SK-N-SH (cell line): ENCODE measurements around the gene LCP2. TPM values are rescaled to one million over a fixed set of nuclear protein-coding genes. Genes with fewer than 3 reads are reported as not detected.
A peak's percentile ranks its signal among the peaks of the same experiment; 100 is the strongest.

Source experiments
- CTCF ChIA-PET: fragments of 300-600, 350-600 bp; formaldehyde crosslinking; extraction: SDS; loops from one replicate; lab custom pipeline; 2021; lab: Yijun Ruan, JAX
- POLR2A ChIA-PET: fragments of 350-600 bp; sonication (Branson Sonifier 250); formaldehyde crosslinking; extraction: SDS; loops from one replicate; lab custom pipeline; 2020; ENCODE audit warnings: antibody characterized with exemption, inconsistent platforms; lab: Yijun Ruan, JAX
- DNase-seq: peaks from one replicate; pipeline ENCODE4 v3.0.0; 2012
- H2AFZ ChIP-seq: fragments of 200-600 bp; sonication (generic); 2 replicates; pipeline ENCODE4 v1.8.1; 2016; ENCODE audit warnings: antibody characterized with exemption, mild to moderate bottlenecking, low read depth
- H3F3A ChIP-seq: fragments of 200-600 bp; sonication (generic); replicated peaks from 2 replicates; pipeline ENCODE3; 2016; ENCODE audit warnings: antibody characterized with exemption, mild to moderate bottlenecking; ENCODE audit not compliant: insufficient read depth
- H3K27ac ChIP-seq, 2 experiments: fragments of 200-500 bp in 1 of 2; fragments of 200-600 bp in 1 of 2; sonication (Bioruptor generic) in 1 of 2; sonication (generic), shearing (Covaris generic) in 1 of 2; 2 replicates each; pipeline versions ENCODE4 v1.5.1 to v1.6.1; 2014 to 2016; ENCODE audit warnings: low read depth in 2 of 2, inconsistent platforms in 1 of 2, low read length in 1 of 2, mild to moderate bottlenecking in 1 of 2, mixed read lengths in 1 of 2
- H3K27me3 ChIP-seq: fragments of 200-600 bp; sonication (generic), shearing (Covaris generic); 2 replicates; pipeline ENCODE4 v1.6.1; 2016; ENCODE audit warnings: mixed run types; ENCODE audit not compliant: insufficient read depth
- H3K36me3 ChIP-seq, 2 experiments: fragments of 200-500 bp in 1 of 2; fragments of 200-600 bp in 1 of 2; sonication (Bioruptor generic) in 1 of 2; sonication (generic) in 1 of 2; replicated peaks in 1 of 2; 2 replicates each; pipeline versions ENCODE3 to v1.5.1; 2014 to 2016; ENCODE audit warnings: low read length in 1 of 2, mild to moderate bottlenecking in 1 of 2; ENCODE audit not compliant: insufficient read depth in 2 of 2, control insufficient read depth in 1 of 2
- H3K4me1 ChIP-seq, 2 experiments: fragments of 200-500 bp in 1 of 2; fragments of 200-600 bp in 1 of 2; sonication (Bioruptor generic) in 1 of 2; sonication (generic), shearing (Covaris generic) in 1 of 2; 2 replicates each; pipeline versions ENCODE4 v1.5.1 to v1.6.1; 2014 to 2016; ENCODE audit warnings: low read depth in 1 of 2, low read length in 1 of 2, mixed run types in 1 of 2; ENCODE audit not compliant: insufficient read depth in 2 of 2, control insufficient read depth in 1 of 2
- H3K4me2 ChIP-seq: fragments of 200-600 bp; sonication (generic), shearing (Covaris generic); 2 replicates; pipeline ENCODE4 v1.6.1; 2017; ENCODE audit warnings: mixed run types
- H3K4me3 ChIP-seq, 2 experiments: fragments of 200-500 bp in 1 of 2; fragments of 200-600 bp in 1 of 2; sonication (Bioruptor generic) in 1 of 2; sonication (generic), shearing (Covaris generic) in 1 of 2; 2 replicates each; pipeline versions ENCODE4 v1.5.1 to v1.8.1; 2014 to 2016; ENCODE audit warnings: low read depth in 2 of 2, inconsistent platforms in 1 of 2, low read length in 1 of 2, mild to moderate bottlenecking in 1 of 2, mixed read lengths in 1 of 2, moderate library complexity in 1 of 2
- H3K79me2 ChIP-seq: fragments of 200-600 bp; sonication (generic); 2 replicates; pipeline ENCODE4 v1.8.1; 2017; ENCODE audit warnings: mild to moderate bottlenecking; ENCODE audit not compliant: insufficient read depth
- H3K9ac ChIP-seq: fragments of 200-600 bp; sonication (generic); 2 replicates; pipeline ENCODE4 v1.6.1; 2017; ENCODE audit warnings: mixed run types
- H3K9me2 ChIP-seq: fragments of 200-600 bp; sonication (generic); 2 replicates; pipeline ENCODE4 v1.6.1; 2017; ENCODE audit warnings: mixed run types
- H3K9me3 ChIP-seq: fragments of 200-600 bp; sonication (generic); 2 replicates; pipeline ENCODE4 v1.6.1; 2017; ENCODE audit warnings: mixed run types, mild to moderate bottlenecking, moderate library complexity
- H4K20me1 ChIP-seq: fragments of 200-600 bp; sonication (generic); 2 replicates; pipeline ENCODE4 v1.6.1; 2017; ENCODE audit warnings: mild to moderate bottlenecking, mixed run types; ENCODE audit not compliant: insufficient read depth
- CHD2 ChIP-seq: fragments of 150-350 bp; IDR thresholded peaks from 2 replicates; pipeline ENCODE4 v1.6.1; 2018; ENCODE audit warnings: low read length; ENCODE audit not compliant: partially characterized antibody
- ELF1 ChIP-seq: IDR thresholded peaks from 2 replicates; pipeline ENCODE4 v1.4.0; 2012
- EP300 ChIP-seq, 2 experiments: IDR thresholded peaks; 2 replicates each; pipeline versions ENCODE4 v1.4.0 to v1.6.1; 2012; ENCODE audit warnings: borderline replicate concordance in 1 of 2, low read depth in 1 of 2, low read length in 1 of 2
- FOSL2 ChIP-seq: IDR thresholded peaks from 2 replicates; pipeline ENCODE4 v1.4.0; 2012; ENCODE audit warnings: low read depth, mild to moderate bottlenecking, moderate library complexity, borderline replicate concordance
- FOXM1 ChIP-seq: IDR thresholded peaks from 2 replicates; pipeline ENCODE4 v1.4.0; 2012; ENCODE audit warnings: low read depth, mild to moderate bottlenecking
- GABPA ChIP-seq: IDR thresholded peaks from 2 replicates; pipeline ENCODE4 v1.4.0; 2012; ENCODE audit warnings: low read depth, mild to moderate bottlenecking
- GATA2 ChIP-seq: sonication (generic); formaldehyde crosslinking; IDR thresholded peaks from 2 replicates; pipeline ENCODE4 v1.5.0; 2020; ENCODE audit warnings: mild to moderate bottlenecking, missing genetic modification reagents
- IRF3 ChIP-seq: fragments of 150-350 bp; IDR thresholded peaks from 2 replicates; pipeline ENCODE4 v1.6.1; 2016; ENCODE audit warnings: mild to moderate bottlenecking, low read depth, low read length
- JUND ChIP-seq: IDR thresholded peaks from 2 replicates; pipeline ENCODE4 v1.4.0; 2012
- MAX ChIP-seq: IDR thresholded peaks from 2 replicates; pipeline ENCODE4 v1.4.0; 2012; ENCODE audit warnings: low read depth
- MEF2A ChIP-seq: IDR thresholded peaks from 2 replicates; pipeline ENCODE4 v1.4.0; 2012; ENCODE audit warnings: low read depth, borderline replicate concordance
- MXI1 ChIP-seq: IDR thresholded peaks from 2 replicates; pipeline ENCODE4 v1.6.1; 2012; ENCODE audit warnings: mild to moderate bottlenecking, low read depth, low read length, improper control_type of control experiment
- PBX3 ChIP-seq: IDR thresholded peaks from 2 replicates; pipeline ENCODE4; 2012
- RAD21 ChIP-seq: IDR thresholded peaks from 2 replicates; pipeline ENCODE4 v1.6.1; 2012; ENCODE audit warnings: mild to moderate bottlenecking, low read length
- RCOR1 ChIP-seq: fragments of 150-350 bp; IDR thresholded peaks from 2 replicates; pipeline ENCODE4 v1.6.1; 2017; ENCODE audit warnings: antibody characterized with exemption, low read length
- RFX5 ChIP-seq: IDR thresholded peaks from 2 replicates; pipeline ENCODE4 v1.6.1; 2012; ENCODE audit warnings: mild to moderate bottlenecking, improper control_type of control experiment, low read length
- SIN3A ChIP-seq: IDR thresholded peaks from 2 replicates; pipeline ENCODE4 v1.6.1; 2012; ENCODE audit warnings: low read depth, mild to moderate bottlenecking, low read length, moderate library complexity, borderline replicate concordance
- SMC3 ChIP-seq: IDR thresholded peaks from 2 replicates; pipeline ENCODE4 v1.6.1; 2012; ENCODE audit warnings: low read depth, low read length, improper control_type of control experiment
- TAF1 ChIP-seq: IDR thresholded peaks from 2 replicates; pipeline ENCODE4 v1.6.1; 2012; ENCODE audit warnings: low read depth, mild to moderate bottlenecking, low read length, moderate library complexity, borderline replicate concordance
- TEAD4 ChIP-seq: IDR thresholded peaks from 2 replicates; pipeline ENCODE4 v1.4.0; 2012; ENCODE audit warnings: mild to moderate bottlenecking, borderline replicate concordance; ENCODE audit not compliant: insufficient read depth
- USF1 ChIP-seq: IDR thresholded peaks from 2 replicates; pipeline ENCODE4 v1.4.0; 2012; ENCODE audit warnings: low read depth, borderline replicate concordance
- YY1 ChIP-seq: IDR thresholded peaks from 2 replicates; pipeline ENCODE4 v1.4.0; 2012; ENCODE audit warnings: low read depth, mild to moderate bottlenecking
- ZBTB33 ChIP-seq: IDR thresholded peaks from 2 replicates; pipeline ENCODE4 v1.4.0; 2012; ENCODE audit warnings: low read depth, borderline replicate concordance
- WGBS: methylation state at CpG from one replicate; pipeline ENCODE4 v1.1.6; 2017; ENCODE audit warnings: low lambda C conversion rate; 5-methylcytosine and 5-hydroxymethylcytosine counted together
- polyA plus RNA-seq, 3 experiments: library from polyadenylated mRNA; depleted of rRNA; stranded (reverse); fragments of >200 nt; gene quantifications; 2 replicates each; pipeline ENCODE4 v1.2.3, GENCODE V29; 2012

Gene LCP2
- polyA plus RNA-seq, 1 of the 3 experiments (the other 2 are of a cell fraction) = not detected

- peak; percentile 59 for DNase-seq
- Histone ChIP-seq H3K79me2 (no peaks in the 10 kb centered on the region), H2AFZ (no peak overlapping the region), H3K27ac (peak overlapping the region in 1 of 2 experiments; percentile 65; a peak in 2 of 4 replicates), H3K9me3 (no peaks in the 10 kb centered on the region), H3K9me2 (no peaks in the 10 kb centered on the region), H3K4me1 (peaks cover 0 to 21% of the 10 kb centered on the region in 2 experiments; a peak in 2 of 4 replicates), H3K4me2 (no peak overlapping the region), H4K20me1 (no peaks in the 10 kb centered on the region), H3K9ac (no peak overlapping the region), H3K27me3 (no peaks in the 10 kb centered on the region; the same call in 1 of the 2 replicates), H3F3A (no peaks in the 10 kb centered on the region), H3K4me3 (no peak overlapping the region), H3K36me3 (no peaks in the 10 kb centered on the region)
- no peak for TF ChIP-seq MEF2A
- TF ChIP-seq SMC3 = no peak
- TF ChIP-seq FOXM1 = no peak
- no peak for TF ChIP-seq TAF1
- TF ChIP-seq YY1 = no peak
- TF ChIP-seq FOSL2 = no peak
- no peak for TF ChIP-seq EP300 (IDR thresholded peaks at IDR 0.05; ENCODE audit: borderline replicate concordance in 1 of 2, low read depth in 1 of 2, low read length in 1 of 2)
- TF ChIP-seq JUND = no peak
- no peak for TF ChIP-seq GABPA
- no peak for TF ChIP-seq ZBTB33
- TF ChIP-seq RFX5 = 0 out of 2 replicates have a peak, but pooled peaks have one; percentile 16
- TF ChIP-seq MAX = no peak
- TF ChIP-seq GATA2 (CRISPR knock-in tag) = peak; percentile 10; the same call in 1 of the 2 replicates
- no peak for TF ChIP-seq RAD21
- TF ChIP-seq USF1 = no peak
- no peak for TF ChIP-seq SIN3A
- TF ChIP-seq RCOR1 = no peak; the same call in 1 of the 2 replicates
- TF ChIP-seq CHD2 = peak; percentile 16
- TF ChIP-seq PBX3 = no peak
- no peak for TF ChIP-seq IRF3
- no peak for TF ChIP-seq TEAD4
- no peak for TF ChIP-seq MXI1
- no peak for TF ChIP-seq ELF1
- POLR2A ChIA-PET = no interaction called here
- WGBS = 55% methylated on average over 2 of the region's 2 CpGs
- CTCF ChIA-PET = interaction anchor here (0.7 to 11.9 kb wide), 39 partner anchors 10 to 517 kb away, joined by 3 to 257 read pairs (median 6); no protein-coding TSS in a partner anchor
Observed at GRCh38 chr5:170226661-170227060, 70.9 kb downstream of the LCP2 start.
